SK-N-SH (cell line): Measurements from ENCODE around the gene UBE3D. TPM values are rescaled to one million over a fixed set of nuclear protein-coding genes. Genes with fewer than 3 reads are reported as not detected.

Experiments used
- CTCF ChIA-PET: fragments of 300-600, 350-600 bp; formaldehyde crosslinking; extraction: SDS; loops from one replicate; lab custom pipeline; 2021; lab: Yijun Ruan, JAX
- POLR2A ChIA-PET: fragments of 350-600 bp; sonication (Branson Sonifier 250); formaldehyde crosslinking; extraction: SDS; loops from one replicate; lab custom pipeline; 2020; ENCODE audit warnings: antibody characterized with exemption, inconsistent platforms; lab: Yijun Ruan, JAX
- DNase-seq: peaks from one replicate; pipeline ENCODE4 v3.0.0; 2012
- H2AFZ ChIP-seq: fragments of 200-600 bp; sonication (generic); 2 replicates; pipeline ENCODE4 v1.8.1; 2016; ENCODE audit warnings: antibody characterized with exemption, mild to moderate bottlenecking, low read depth
- H3F3A ChIP-seq: fragments of 200-600 bp; sonication (generic); replicated peaks from 2 replicates; pipeline ENCODE3; 2016; ENCODE audit warnings: antibody characterized with exemption, mild to moderate bottlenecking; ENCODE audit not compliant: insufficient read depth
- H3K27ac ChIP-seq, 2 experiments: fragments of 200-500 bp in 1 of 2; fragments of 200-600 bp in 1 of 2; sonication (Bioruptor generic) in 1 of 2; sonication (generic), shearing (Covaris generic) in 1 of 2; 2 replicates each; pipeline versions ENCODE4 v1.5.1 to v1.6.1; 2014 to 2016; ENCODE audit warnings: low read depth in 2 of 2, inconsistent platforms in 1 of 2, low read length in 1 of 2, mild to moderate bottlenecking in 1 of 2, mixed read lengths in 1 of 2
- H3K27me3 ChIP-seq: fragments of 200-600 bp; sonication (generic), shearing (Covaris generic); 2 replicates; pipeline ENCODE4 v1.6.1; 2016; ENCODE audit warnings: mixed run types; ENCODE audit not compliant: insufficient read depth
- H3K36me3 ChIP-seq, 2 experiments: fragments of 200-500 bp in 1 of 2; fragments of 200-600 bp in 1 of 2; sonication (Bioruptor generic) in 1 of 2; sonication (generic) in 1 of 2; replicated peaks in 1 of 2; 2 replicates each; pipeline versions ENCODE3 to v1.5.1; 2014 to 2016; ENCODE audit warnings: low read length in 1 of 2, mild to moderate bottlenecking in 1 of 2; ENCODE audit not compliant: insufficient read depth in 2 of 2, control insufficient read depth in 1 of 2
- H3K4me1 ChIP-seq, 2 experiments: fragments of 200-500 bp in 1 of 2; fragments of 200-600 bp in 1 of 2; sonication (Bioruptor generic) in 1 of 2; sonication (generic), shearing (Covaris generic) in 1 of 2; 2 replicates each; pipeline versions ENCODE4 v1.5.1 to v1.6.1; 2014 to 2016; ENCODE audit warnings: low read depth in 1 of 2, low read length in 1 of 2, mixed run types in 1 of 2; ENCODE audit not compliant: insufficient read depth in 2 of 2, control insufficient read depth in 1 of 2
- H3K4me2 ChIP-seq: fragments of 200-600 bp; sonication (generic), shearing (Covaris generic); 2 replicates; pipeline ENCODE4 v1.6.1; 2017; ENCODE audit warnings: mixed run types
- H3K4me3 ChIP-seq, 2 experiments: fragments of 200-500 bp in 1 of 2; fragments of 200-600 bp in 1 of 2; sonication (Bioruptor generic) in 1 of 2; sonication (generic), shearing (Covaris generic) in 1 of 2; 2 replicates each; pipeline versions ENCODE4 v1.5.1 to v1.8.1; 2014 to 2016; ENCODE audit warnings: low read depth in 2 of 2, inconsistent platforms in 1 of 2, low read length in 1 of 2, mild to moderate bottlenecking in 1 of 2, mixed read lengths in 1 of 2, moderate library complexity in 1 of 2
- H3K79me2 ChIP-seq: fragments of 200-600 bp; sonication (generic); 2 replicates; pipeline ENCODE4 v1.8.1; 2017; ENCODE audit warnings: mild to moderate bottlenecking; ENCODE audit not compliant: insufficient read depth
- H3K9ac ChIP-seq: fragments of 200-600 bp; sonication (generic); 2 replicates; pipeline ENCODE4 v1.6.1; 2017; ENCODE audit warnings: mixed run types
- H3K9me2 ChIP-seq: fragments of 200-600 bp; sonication (generic); 2 replicates; pipeline ENCODE4 v1.6.1; 2017; ENCODE audit warnings: mixed run types
- H3K9me3 ChIP-seq: fragments of 200-600 bp; sonication (generic); 2 replicates; pipeline ENCODE4 v1.6.1; 2017; ENCODE audit warnings: mixed run types, mild to moderate bottlenecking, moderate library complexity
- H4K20me1 ChIP-seq: fragments of 200-600 bp; sonication (generic); 2 replicates; pipeline ENCODE4 v1.6.1; 2017; ENCODE audit warnings: mild to moderate bottlenecking, mixed run types; ENCODE audit not compliant: insufficient read depth
- CTCF ChIP-seq: fragments of 200-600 bp; sonication (generic); IDR thresholded peaks from 2 replicates; pipeline ENCODE4 v1.6.1; 2017; ENCODE audit warnings: antibody characterized with exemption, mild to moderate bottlenecking, moderate library complexity
- ELF1 ChIP-seq: IDR thresholded peaks from 2 replicates; pipeline ENCODE4 v1.4.0; 2012
- EP300 ChIP-seq, 2 experiments: IDR thresholded peaks; 2 replicates each; pipeline versions ENCODE4 v1.4.0 to v1.6.1; 2012; ENCODE audit warnings: borderline replicate concordance in 1 of 2, low read depth in 1 of 2, low read length in 1 of 2
- FOSL2 ChIP-seq: IDR thresholded peaks from 2 replicates; pipeline ENCODE4 v1.4.0; 2012; ENCODE audit warnings: low read depth, mild to moderate bottlenecking, moderate library complexity, borderline replicate concordance
- GABPA ChIP-seq: IDR thresholded peaks from 2 replicates; pipeline ENCODE4 v1.4.0; 2012; ENCODE audit warnings: low read depth, mild to moderate bottlenecking
- GATA2 ChIP-seq: sonication (generic); formaldehyde crosslinking; IDR thresholded peaks from 2 replicates; pipeline ENCODE4 v1.5.0; 2020; ENCODE audit warnings: mild to moderate bottlenecking, missing genetic modification reagents
- IRF3 ChIP-seq: fragments of 150-350 bp; IDR thresholded peaks from 2 replicates; pipeline ENCODE4 v1.6.1; 2016; ENCODE audit warnings: mild to moderate bottlenecking, low read depth, low read length
- JUND ChIP-seq: IDR thresholded peaks from 2 replicates; pipeline ENCODE4 v1.4.0; 2012
- NFIC ChIP-seq: IDR thresholded peaks from 2 replicates; pipeline ENCODE4 v1.4.0; 2012; ENCODE audit warnings: borderline replicate concordance
- YY1 ChIP-seq: IDR thresholded peaks from 2 replicates; pipeline ENCODE4 v1.4.0; 2012; ENCODE audit warnings: low read depth, mild to moderate bottlenecking
- ZBTB33 ChIP-seq: IDR thresholded peaks from 2 replicates; pipeline ENCODE4 v1.4.0; 2012; ENCODE audit warnings: low read depth, borderline replicate concordance
- WGBS: methylation state at CpG from one replicate; pipeline ENCODE4 v1.1.6; 2017; ENCODE audit warnings: low lambda C conversion rate; 5-methylcytosine and 5-hydroxymethylcytosine counted together
- polyA plus RNA-seq, 3 experiments: library from polyadenylated mRNA; depleted of rRNA; stranded (reverse); fragments of >200 nt; gene quantifications; 2 replicates each; pipeline ENCODE4 v1.2.3, GENCODE V29; 2012
- TF ChIP-seq, protein P1 (sequence below): IDR thresholded peaks from 2 replicates; pipeline ENCODE4 v1.6.1; 2012; ENCODE audit warnings: mild to moderate bottlenecking, low read depth, low read length, moderate library complexity

UBE3D gene
- polyA plus RNA-seq, 1 of the 3 experiments (the other 2 are of a cell fraction), result 3.4 TPM

GRCh38 chr6:82987416-82987815 lies 78.2 kb downstream of the UBE3D start:
- 77% methylated on average over 2 of the region's 2 CpGs for WGBS
- H3K79me2 ChIP-seq, result no peaks in the 10 kb centered on the region
- H3K4me3 ChIP-seq, result no peak overlapping the region
- no peaks in the 10 kb centered on the region for H3K9me3 ChIP-seq
- peaks cover 3 to 15% of the 10 kb centered on the region in 2 experiments; a peak in 3 of 4 replicates for H3K4me1 ChIP-seq
- peaks cover 6% of the 10 kb centered on the region for H3F3A ChIP-seq
- no peaks in the 10 kb centered on the region for H3K36me3 ChIP-seq
- DNase-seq, result no peak
- no peak overlapping the region for H2AFZ ChIP-seq
- ChIA-PET POLR2A (no interaction called here), CTCF (no interaction called here)
- no peaks in the 10 kb centered on the region for H4K20me1 ChIP-seq
- no peak overlapping the region for H3K9ac ChIP-seq
- H3K9me2 ChIP-seq, result no peaks in the 10 kb centered on the region
- no peak overlapping the region for H3K4me2 ChIP-seq
- no peaks in the 10 kb centered on the region for H3K27me3 ChIP-seq
- no peak overlapping the region for H3K27ac ChIP-seq
- TF ChIP-seq, protein P1, sequence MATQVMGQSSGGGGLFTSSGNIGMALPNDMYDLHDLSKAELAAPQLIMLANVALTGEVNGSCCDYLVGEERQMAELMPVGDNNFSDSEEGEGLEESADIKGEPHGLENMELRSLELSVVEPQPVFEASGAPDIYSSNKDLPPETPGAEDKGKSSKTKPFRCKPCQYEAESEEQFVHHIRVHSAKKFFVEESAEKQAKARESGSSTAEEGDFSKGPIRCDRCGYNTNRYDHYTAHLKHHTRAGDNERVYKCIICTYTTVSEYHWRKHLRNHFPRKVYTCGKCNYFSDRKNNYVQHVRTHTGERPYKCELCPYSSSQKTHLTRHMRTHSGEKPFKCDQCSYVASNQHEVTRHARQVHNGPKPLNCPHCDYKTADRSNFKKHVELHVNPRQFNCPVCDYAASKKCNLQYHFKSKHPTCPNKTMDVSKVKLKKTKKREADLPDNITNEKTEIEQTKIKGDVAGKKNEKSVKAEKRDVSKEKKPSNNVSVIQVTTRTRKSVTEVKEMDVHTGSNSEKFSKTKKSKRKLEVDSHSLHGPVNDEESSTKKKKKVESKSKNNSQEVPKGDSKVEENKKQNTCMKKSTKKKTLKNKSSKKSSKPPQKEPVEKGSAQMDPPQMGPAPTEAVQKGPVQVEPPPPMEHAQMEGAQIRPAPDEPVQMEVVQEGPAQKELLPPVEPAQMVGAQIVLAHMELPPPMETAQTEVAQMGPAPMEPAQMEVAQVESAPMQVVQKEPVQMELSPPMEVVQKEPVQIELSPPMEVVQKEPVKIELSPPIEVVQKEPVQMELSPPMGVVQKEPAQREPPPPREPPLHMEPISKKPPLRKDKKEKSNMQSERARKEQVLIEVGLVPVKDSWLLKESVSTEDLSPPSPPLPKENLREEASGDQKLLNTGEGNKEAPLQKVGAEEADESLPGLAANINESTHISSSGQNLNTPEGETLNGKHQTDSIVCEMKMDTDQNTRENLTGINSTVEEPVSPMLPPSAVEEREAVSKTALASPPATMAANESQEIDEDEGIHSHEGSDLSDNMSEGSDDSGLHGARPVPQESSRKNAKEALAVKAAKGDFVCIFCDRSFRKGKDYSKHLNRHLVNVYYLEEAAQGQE, result no peak
- TF ChIP-seq EP300 (IDR thresholded peaks at IDR 0.05; ENCODE audit: borderline replicate concordance in 1 of 2, low read depth in 1 of 2, low read length in 1 of 2) (no peak), YY1 (no peak), ELF1 (no peak), NFIC (no peak), FOSL2 (no peak), GABPA (no peak), ZBTB33 (no peak), IRF3 (no peak), JUND (no peak), CTCF (no peak), GATA2 (no peak)
